HG02571 (cell line): ENCODE measurements around the gene GPR15LG.
"Not testable (repeated sequence)": the region's sequence is repeated elsewhere in the genome, so short reads cannot be mapped to it uniquely, and the experiment has no call there.

ENCODE experiments used
- ATAC-seq: cut with Tn5 transposase; IDR thresholded peaks from one replicate; pipeline ENCODE4 v1.9.1; 2021; ENCODE audit warnings: mild to moderate bottlenecking, moderate library complexity; ENCODE audit not compliant: unreplicated experiment

Gene GPR15LG

GRCh38 chr10:84164442-84164841 is 9.2 kb upstream of the GPR15LG start:
- no peak for ATAC-seq

- ATAC-seq = peak; percentile 51
Measured at GRCh38 chr10:84166620-84167288, 6.8 kb upstream of the GPR15LG start.

- peak; percentile 7 for ATAC-seq
Measured at GRCh38 chr10:84167289-84167653, 6.3 kb upstream of the GPR15LG start.

- ATAC-seq = not testable (repeated sequence)
Measured at GRCh38 chr10:84168382-84168781, 5.2 kb upstream of the GPR15LG start.

GRCh38 chr10:84171237-84171636 is 2.4 kb upstream of the GPR15LG start:
- ATAC-seq = not testable (repeated sequence)

- ATAC-seq = peak; percentile 38
Measured at GRCh38 chr10:84171700-84172466, 1.7 kb upstream of the GPR15LG start.

GRCh38 chr10:84172467-84173356 is 889 bp upstream of the GPR15LG start:
- peak; percentile 52 for ATAC-seq

- ATAC-seq = no peak
Measured at GRCh38 chr10:84175436-84175835, 1.8 kb downstream of the GPR15LG start.

GRCh38 chr10:84176351-84176750 is 2.8 kb downstream of the GPR15LG start:
- no peak for ATAC-seq

- ATAC-seq = no peak
Measured at GRCh38 chr10:84176836-84177474, 3.4 kb downstream of the GPR15LG start.

GRCh38 chr10:84177541-84178141 is 4.0 kb downstream of the GPR15LG start:
- ATAC-seq = no peak

- no peak for ATAC-seq
Measured at GRCh38 chr10:84178160-84178609, 4.6 kb downstream of the GPR15LG start.

- ATAC-seq = peak; percentile 97
Measured at GRCh38 chr10:84179059-84179710, 5.6 kb downstream of the GPR15LG start.

GRCh38 chr10:84180386-84180785 is 6.8 kb downstream of the GPR15LG start:
- not testable (repeated sequence) for ATAC-seq

- no peak for ATAC-seq
Measured at GRCh38 chr10:84181631-84182030, 8.0 kb downstream of the GPR15LG start.

- ATAC-seq = no peak
Measured at GRCh38 chr10:84184517-84184916, 10.9 kb downstream of the GPR15LG start.

- ATAC-seq = no peak
Measured at GRCh38 chr10:84185526-84186175, 12.1 kb downstream of the GPR15LG start.

GRCh38 chr10:84188815-84189214 is 15.2 kb downstream of the GPR15LG start:
- no peak for ATAC-seq

GRCh38 chr10:84190621-84191020 is 17.0 kb downstream of the GPR15LG start:
- ATAC-seq = no peak
